ENCODE data around the gene ICE1.
"Not testable (repeated sequence)": the region's sequence is repeated elsewhere in the genome, so short reads cannot be mapped to it uniquely, and the experiment has no call there.

Gene ICE1

DNA sequence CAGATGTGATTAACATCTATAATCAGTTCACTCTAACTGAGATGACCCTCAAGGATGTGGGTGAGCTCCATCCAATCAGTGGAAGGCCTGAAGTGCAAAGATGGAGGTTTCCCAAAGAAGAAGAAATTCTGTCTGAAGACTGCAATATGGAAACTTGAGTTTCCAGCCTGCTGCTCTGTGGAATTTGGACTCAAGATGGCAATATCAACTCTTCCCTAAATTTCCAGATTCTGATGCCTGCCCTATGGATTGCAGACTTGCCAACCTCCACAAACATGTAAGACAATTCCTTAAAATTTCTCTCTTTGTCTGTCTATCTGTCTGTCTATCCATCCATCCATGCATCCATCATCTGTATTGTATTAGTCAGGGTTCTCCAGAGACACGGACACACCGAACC, 85.9 kb downstream of the ICE1 start:
- DNase-seq (ENCODE audit: low read depth) = no peak
- TF ChIP-seq, protein P1, sequence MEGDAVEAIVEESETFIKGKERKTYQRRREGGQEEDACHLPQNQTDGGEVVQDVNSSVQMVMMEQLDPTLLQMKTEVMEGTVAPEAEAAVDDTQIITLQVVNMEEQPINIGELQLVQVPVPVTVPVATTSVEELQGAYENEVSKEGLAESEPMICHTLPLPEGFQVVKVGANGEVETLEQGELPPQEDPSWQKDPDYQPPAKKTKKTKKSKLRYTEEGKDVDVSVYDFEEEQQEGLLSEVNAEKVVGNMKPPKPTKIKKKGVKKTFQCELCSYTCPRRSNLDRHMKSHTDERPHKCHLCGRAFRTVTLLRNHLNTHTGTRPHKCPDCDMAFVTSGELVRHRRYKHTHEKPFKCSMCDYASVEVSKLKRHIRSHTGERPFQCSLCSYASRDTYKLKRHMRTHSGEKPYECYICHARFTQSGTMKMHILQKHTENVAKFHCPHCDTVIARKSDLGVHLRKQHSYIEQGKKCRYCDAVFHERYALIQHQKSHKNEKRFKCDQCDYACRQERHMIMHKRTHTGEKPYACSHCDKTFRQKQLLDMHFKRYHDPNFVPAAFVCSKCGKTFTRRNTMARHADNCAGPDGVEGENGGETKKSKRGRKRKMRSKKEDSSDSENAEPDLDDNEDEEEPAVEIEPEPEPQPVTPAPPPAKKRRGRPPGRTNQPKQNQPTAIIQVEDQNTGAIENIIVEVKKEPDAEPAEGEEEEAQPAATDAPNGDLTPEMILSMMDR (conservative IDR thresholded peaks at IDR 0.05; ENCODE audit: low read length) = no peak
- H3K4me3 ChIP-seq (ENCODE audit: low read length) = no peak overlapping the region

- TF ChIP-seq, protein P1 (conservative IDR thresholded peaks at IDR 0.05; ENCODE audit: low read length) = no peak
- H3K4me3 ChIP-seq (ENCODE audit: low read length) = no peak overlapping the region
- DNase-seq (ENCODE audit: low read depth) = no peak
Observed at GRCh38 chr5:5511904-5512416, 89.5 kb downstream of the ICE1 start.

DNA sequence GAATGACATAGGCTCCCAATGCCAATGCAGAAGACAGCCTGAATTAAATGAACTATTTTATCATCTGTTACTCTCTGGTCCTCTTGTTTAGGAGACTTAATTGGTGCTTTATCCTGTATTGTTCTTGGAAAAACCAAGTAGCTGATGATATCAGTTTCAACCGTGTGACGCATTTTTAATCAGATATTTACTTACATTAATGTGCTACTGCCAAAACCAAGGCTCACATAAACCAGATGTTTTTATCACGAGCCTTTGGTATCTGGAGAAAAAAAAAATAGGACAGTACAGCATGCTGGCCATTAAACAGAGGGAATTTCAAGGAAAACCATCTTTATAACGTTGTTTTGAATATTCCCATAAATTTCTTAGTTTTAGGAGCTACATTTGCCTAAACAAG, 90.1 kb downstream of the ICE1 start:
- DNase-seq (ENCODE audit: low read depth) = no peak
- no peak overlapping the region for H3K4me3 ChIP-seq (ENCODE audit: low read length)
- TF ChIP-seq, protein P1 (conservative IDR thresholded peaks at IDR 0.05; ENCODE audit: low read length) = no peak

DNA sequence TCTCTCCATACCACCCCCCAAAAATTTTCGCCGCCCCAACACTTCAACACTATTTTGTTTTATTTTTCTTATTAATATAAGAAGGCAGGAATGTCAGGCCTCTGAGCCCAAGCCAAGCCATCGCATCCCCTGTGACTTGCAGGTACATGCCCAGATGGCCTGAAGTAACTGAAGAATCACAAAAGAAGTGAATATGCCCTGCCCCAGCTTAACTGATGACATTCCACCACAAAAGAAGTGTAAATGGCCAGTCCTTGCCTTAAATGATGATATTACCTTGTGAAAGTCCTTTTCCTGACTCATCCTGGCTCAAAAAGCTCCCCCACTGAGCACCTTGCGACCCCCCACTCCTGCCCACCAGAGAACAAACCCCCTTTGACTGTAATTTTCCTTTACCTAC, 98.1 kb downstream of the ICE1 start:
- DNase-seq (ENCODE audit: low read depth); H3K4me3 ChIP-seq (ENCODE audit: low read length): not testable (repeated sequence)

DNA sequence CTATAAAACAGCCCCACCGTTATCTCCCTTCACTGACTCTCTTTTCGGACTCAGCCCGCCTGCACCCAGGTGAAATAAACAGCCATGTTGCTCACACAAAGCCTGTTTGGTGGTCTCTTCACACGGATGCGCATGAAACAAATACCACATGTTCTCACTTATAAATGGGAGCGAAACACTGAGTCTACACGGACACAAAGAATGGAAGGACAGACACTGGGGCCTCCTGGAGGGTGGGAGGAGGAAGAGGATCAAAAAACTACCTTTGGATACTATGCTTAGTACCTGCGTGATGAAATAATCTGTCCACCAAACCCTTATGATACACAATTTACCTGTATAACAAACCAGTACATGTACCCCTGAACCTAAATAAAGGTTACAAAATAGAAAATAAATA, 98.6 kb downstream of the ICE1 start:
- TF ChIP-seq, protein P1 (conservative IDR thresholded peaks at IDR 0.05; ENCODE audit: low read length) = no peak
- DNase-seq (ENCODE audit: low read depth) = no peak
- no peak overlapping the region for H3K4me3 ChIP-seq (ENCODE audit: low read length)

- no peak overlapping the region for H3K4me3 ChIP-seq (ENCODE audit: low read length)
- TF ChIP-seq, protein P1 (conservative IDR thresholded peaks at IDR 0.05; ENCODE audit: low read length) = no peak
Observed at GRCh38 chr5:5521478-5521877, 99.0 kb downstream of the ICE1 start.

GRCh38 chr5:5522336-5522735, 99.9 kb downstream of the ICE1 start:
- TF ChIP-seq, protein P1 (conservative IDR thresholded peaks at IDR 0.05; ENCODE audit: low read length) = no peak
- H3K4me3 ChIP-seq (ENCODE audit: low read length) = no peak overlapping the region
- DNase-seq (ENCODE audit: low read depth) = no peak

More at GRCh38 chr5:5521478-5521877, 99.0 kb downstream of the ICE1 start:
- no peak for DNase-seq (ENCODE audit: low read depth)

DNA sequence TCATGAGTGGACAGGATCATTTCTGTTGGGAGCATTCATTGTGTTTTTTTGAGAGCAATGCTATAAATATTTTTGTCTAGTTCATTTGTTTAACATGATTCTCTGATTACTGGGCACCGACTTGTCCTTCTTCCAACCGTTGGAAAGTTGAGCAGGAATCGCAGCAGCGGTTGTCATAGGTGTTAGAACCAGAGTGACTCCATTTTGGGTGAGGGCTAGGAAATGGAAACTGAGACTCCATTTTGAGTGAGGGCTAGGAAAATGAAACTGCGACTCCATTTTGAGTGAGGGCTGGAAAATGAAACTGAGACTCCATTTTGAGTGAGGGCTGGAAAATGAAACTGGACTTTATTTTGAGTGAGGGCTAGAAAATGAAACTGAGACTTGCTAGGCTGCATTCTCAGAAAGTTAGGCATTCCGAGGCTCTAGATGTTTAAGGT, 100.6 kb downstream of the ICE1 start:
- H3K4me3 ChIP-seq (ENCODE audit: low read length) = no peak overlapping the region
- DNase-seq (ENCODE audit: low read depth) = peak; percentile 16
- TF ChIP-seq, protein P1 (conservative IDR thresholded peaks at IDR 0.05; ENCODE audit: low read length) = no peak
